Middle frontal gyrus (tissue), 1 donor: ENCODE data around the gene DYRK4.
A peak's percentile ranks its signal among the peaks of the same experiment; 100 is the strongest.
"Not testable (repeated sequence)": the region's sequence is repeated elsewhere in the genome, so short reads cannot be mapped to it uniquely, and the experiment has no call there.

Experiments used
- DNase-seq: peaks from one replicate; pipeline ENCODE4 v3.0.0-alpha.2; 2015; ENCODE audit warnings: low spot score; ENCODE audit errors: extremely low spot score

The DYRK4 gene

GRCh38 chr12:4562034-4562657 lies at the start of gene DYRK4:
TSS of gene DYRK4 (plus strand) at chr12:4562208. CDS start at chr12:4562246, 38 bp downstream.
- no peak for DNase-seq

DNA sequence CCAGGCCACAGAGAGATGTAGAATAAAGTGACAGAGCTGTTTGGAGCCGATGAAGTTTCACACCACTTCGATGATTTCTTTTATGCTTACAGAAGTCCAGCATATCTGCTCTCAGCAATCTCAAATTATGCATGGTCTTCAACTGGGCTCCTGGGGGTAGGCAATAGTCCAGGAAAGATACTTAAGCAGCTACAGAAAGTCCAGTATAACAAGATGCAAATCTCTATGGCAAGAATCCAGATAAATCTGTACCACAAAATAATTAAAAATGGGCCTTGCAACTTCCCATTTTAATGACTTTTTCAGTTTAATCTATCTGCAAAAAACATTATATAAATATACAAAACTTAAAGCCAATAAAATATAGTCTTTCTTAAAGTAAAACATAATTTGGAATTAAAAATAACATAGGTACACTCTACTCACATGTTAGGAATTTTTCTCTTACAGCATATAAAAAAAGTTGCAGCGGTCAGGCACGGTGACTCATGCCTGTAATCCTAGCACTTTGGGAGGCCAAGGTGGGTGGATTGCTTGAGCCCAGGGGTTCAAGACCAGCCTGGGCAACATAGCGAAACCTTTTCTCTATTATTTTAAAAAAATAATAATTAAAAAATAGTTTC lies 43.8 kb upstream of the DYRK4 start:
- no peak for DNase-seq

DNA sequence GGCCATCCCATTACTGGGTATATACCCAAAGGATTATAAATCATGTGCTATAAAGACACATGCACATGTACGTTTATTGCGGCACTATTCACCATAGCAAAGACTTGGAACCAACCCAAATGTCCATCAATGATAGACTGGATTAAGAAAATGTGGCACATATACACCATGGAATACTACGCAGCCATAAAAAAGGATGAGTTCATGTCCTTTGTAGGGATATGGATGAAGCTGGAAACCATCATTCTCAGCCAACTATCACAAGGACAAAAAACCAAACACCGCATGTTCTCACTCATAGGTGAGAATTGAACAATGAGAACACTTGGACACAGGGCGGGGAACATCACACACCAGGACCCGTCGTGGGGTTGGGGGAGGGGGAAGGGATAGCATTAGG lies 38.6 kb upstream of the DYRK4 start:
- not testable (repeated sequence) for DNase-seq

GRCh38 chr12:4526923-4527546 lies 35.0 kb upstream of the DYRK4 start:
- peak; percentile 21 for DNase-seq

DNA sequence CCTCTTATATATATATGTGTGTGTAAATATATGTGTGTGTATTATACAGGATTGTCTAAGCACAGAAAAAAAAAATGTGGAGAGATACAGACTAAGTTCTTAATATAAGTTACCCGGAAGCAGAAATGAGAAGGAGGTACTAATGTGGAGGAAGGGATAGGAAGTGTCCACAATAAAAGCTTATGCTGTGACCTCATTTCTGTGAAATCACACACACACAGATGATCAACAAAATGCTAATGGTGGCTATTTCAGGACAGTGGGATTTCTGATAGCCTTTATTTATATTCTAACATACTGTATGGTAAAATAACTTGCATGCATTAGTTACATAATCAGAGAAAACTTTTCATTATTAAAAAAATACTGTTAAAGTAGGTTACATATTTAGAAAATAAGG lies 31.8 kb upstream of the DYRK4 start:
- DNase-seq: no peak

GRCh38 chr12:4530982-4531586 lies 30.9 kb upstream of the DYRK4 start:
- no peak for DNase-seq

GRCh38 chr12:4535092-4535491 lies 26.9 kb upstream of the DYRK4 start:
- no peak for DNase-seq

GRCh38 chr12:4535871-4536270 lies 26.1 kb upstream of the DYRK4 start:
- no peak for DNase-seq

GRCh38 chr12:4538207-4539160 lies 23.5 kb upstream of the DYRK4 start, which contains the start of gene RAD51AP1:
TSS of gene RAD51AP1 (plus strand) at chr12:4538890. CDS start at chr12:4538940, 50 bp downstream.
- peak; percentile 89 for DNase-seq

DNA sequence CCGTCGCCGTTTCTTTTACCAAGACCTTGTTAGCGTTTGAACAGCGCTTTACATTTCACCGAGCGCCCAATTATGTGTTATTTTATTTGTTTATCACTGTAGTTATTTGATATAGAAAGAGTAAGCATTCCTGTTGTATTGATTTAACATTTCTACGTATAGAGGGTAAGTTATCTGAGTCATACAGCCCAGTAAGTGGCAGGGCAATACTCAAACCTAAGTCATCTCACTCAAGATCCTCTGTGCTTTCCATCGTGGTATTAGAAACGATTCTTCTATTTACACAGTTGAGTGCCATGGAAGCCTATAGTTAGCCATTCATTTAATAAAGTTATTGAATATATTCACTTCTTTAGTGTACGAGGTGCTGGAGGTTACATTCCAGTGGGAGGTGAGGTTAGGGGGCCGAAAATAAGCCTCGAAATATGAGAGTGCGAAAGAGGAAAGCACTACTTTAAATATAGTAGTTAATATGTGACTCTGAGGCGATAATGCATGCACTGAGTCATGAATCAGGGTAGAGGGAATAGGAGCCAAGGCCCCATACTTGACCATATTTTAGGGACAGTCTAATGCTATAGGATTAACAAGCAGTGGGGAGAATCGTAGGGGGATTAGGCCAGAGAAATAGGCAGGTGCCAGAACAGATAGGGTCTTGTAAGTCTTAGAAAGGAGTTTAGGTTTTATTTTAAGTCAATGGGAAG lies 22.7 kb upstream of the DYRK4 start:
- DNase-seq: no peak

GRCh38 chr12:4540170-4540569 lies 21.8 kb upstream of the DYRK4 start:
- no peak for DNase-seq

DNA sequence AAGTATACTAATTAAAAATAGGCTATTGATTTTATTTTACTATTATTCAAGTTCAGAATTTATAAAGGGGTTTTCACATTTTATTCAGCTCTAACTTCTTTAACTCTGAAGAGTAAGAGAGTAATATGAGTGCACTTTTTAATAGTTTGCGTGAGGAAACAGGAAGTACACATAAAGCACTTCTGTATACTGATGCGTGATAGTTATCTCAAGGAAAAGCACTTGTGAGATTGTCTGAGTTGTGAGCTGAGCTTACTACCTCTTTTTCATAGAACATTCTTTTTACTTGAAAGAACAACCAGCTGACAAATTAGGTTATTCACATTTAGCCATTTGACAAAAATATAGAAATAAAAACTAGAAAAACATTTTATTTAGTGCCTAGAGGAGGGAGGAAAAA lies 21.4 kb upstream of the DYRK4 start:
- no peak for DNase-seq

- DNase-seq: no peak
Measured at GRCh38 chr12:4545195-4545594, 16.8 kb upstream of the DYRK4 start.

- no peak for DNase-seq
Measured at GRCh38 chr12:4552191-4552590, 9.8 kb upstream of the DYRK4 start.

DNA sequence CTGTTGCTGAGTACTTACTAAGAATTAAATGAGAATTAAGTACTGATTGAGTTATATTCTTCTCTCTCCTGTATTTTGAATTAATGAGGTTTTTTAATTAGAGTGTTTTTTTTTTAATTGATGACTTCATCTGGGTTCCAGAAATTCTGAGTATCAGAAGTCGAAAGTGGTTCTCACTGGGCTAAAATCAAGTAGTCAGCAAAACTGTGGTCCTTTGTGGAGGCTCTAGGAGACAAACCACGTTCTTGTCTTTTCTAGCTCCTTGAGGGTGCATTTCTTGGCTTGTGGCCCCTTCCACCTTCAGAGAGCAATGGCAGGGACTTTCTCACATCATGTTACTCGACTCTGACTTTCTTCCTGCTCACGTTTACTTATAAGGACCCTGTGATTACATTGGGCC lies 8.1 kb upstream of the DYRK4 start:
- DNase-seq: no peak

DNA sequence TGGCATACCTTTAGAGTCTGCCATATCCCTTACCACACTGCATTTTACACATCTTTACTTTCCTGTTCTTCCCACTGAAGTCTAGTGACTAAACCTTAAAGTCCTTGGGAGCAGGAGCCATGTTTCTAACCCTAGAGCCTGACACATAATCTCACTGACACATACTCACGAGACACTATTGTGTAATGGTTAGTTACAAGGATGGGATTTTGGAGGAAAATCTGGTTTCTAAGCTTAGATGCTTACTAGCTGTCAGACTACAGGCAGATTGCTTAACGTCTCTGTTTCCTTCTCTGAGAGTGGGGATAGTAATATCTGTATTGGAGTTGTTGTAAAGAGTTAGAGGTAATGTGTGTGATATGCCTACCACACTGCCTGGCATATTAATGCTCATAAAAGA lies 6.2 kb upstream of the DYRK4 start:
- no peak for DNase-seq

- DNase-seq: no peak
Measured at GRCh38 chr12:4556735-4557530, 5.1 kb upstream of the DYRK4 start.

GRCh38 chr12:4557586-4557985 lies 4.4 kb upstream of the DYRK4 start:
- DNase-seq: no peak

DNA sequence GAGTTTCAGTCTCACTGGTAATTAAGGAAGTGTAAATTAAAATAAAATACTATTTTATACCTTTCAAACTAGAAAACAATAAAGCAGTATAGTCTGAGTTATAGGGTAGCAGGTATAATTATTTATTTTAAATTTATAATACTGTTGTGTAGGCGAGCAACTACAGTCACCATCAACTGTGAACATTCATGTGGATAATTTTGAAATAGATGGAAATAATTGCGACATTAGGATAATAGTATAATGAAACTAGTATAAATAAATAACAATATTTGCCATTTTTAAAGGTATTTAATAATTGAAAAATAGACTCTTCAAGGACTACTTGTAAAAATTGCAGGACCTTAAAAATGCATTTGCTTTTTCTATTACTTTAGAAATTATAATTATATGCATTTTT lies 3.8 kb upstream of the DYRK4 start:
- no peak for DNase-seq

DNA sequence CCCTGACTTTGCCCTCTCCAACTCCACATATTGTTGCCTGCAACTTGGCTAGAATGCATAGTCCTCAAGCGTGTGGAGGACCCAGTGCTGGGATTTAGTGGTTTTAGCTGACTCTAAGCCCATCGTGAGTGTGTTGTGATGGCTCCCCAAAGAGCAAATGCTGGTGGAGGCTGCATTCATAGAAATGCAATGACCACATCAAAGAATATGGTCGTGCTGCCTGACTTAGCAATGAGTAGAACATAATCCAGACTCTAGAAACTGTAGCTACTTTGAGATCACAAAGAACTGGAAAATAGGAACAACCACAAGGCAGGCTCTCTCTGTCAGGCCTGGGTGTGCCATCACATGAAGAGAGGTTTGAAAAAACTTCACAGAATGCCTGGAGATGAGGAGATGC lies 1.3 kb downstream of the DYRK4 start:
- no peak for DNase-seq
